NCI-H82 treated with DMSO at 0.1 percent for 48 hours (cell line): ENCODE results near the gene TMEM38B.
A peak's percentile ranks its signal among the peaks of the same experiment; 100 is the strongest.
"Not testable (repeated sequence)": the region's sequence is repeated elsewhere in the genome, so short reads cannot be mapped to it uniquely, and the experiment has no call there.

Experiments used
- DNase-seq: peaks from one replicate; lab custom pipeline; 2025; ENCODE audit not compliant: unreplicated experiment; lab: John Stamatoyannopoulos, UW

TMEM38B gene

GRCh38 chr9:105681313-105681712, 13.0 kb upstream of the TMEM38B start:
- DNase-seq: no peak

GRCh38 chr9:105681724-105682123, 12.6 kb upstream of the TMEM38B start:
- DNase-seq: no peak

GRCh38 chr9:105683688-105684275, 10.6 kb upstream of the TMEM38B start:
- DNase-seq: peak; percentile 42

- DNase-seq: no peak
These were observed 7.4 kb upstream of the TMEM38B start for GRCh38 chr9:105686936-105687335.

- DNase-seq: no peak
These were observed 3.6 kb upstream of the TMEM38B start for GRCh38 chr9:105690742-105691141.

GRCh38 chr9:105693435-105694189, 729 bp upstream of the TMEM38B start:
- peak; percentile 31 for DNase-seq

GRCh38 chr9:105694848-105695581, 674 bp downstream of the TMEM38B start:
- peak; percentile 34 for DNase-seq

DNA sequence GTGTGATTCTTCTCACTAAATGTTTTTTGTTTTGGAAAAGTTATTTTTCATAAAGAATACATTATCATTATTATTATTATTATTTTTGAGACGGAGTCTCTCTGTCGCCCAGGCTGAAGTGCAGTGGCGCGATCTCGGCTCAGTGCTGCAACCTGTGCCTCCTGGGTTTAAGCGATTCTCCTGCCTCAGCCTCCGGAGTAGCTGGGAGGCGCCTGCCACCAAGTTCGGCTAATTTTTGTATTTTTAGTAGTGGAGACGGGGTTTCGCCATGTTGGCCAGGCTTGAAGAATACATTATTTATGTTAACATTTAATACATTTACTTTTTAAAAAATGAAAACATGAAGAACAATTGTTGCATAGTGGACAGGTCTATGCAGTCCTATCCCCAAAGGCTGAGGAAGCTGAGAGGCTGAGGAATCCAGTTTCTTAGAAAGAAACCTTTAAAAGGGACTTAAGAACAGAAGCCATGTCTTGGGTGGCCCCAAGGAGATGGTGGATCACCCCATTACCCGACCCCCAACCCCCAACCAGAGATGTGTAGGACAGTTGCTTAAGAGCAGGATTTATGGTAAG, 2.0 kb downstream of the TMEM38B start:
- DNase-seq: no peak

DNA sequence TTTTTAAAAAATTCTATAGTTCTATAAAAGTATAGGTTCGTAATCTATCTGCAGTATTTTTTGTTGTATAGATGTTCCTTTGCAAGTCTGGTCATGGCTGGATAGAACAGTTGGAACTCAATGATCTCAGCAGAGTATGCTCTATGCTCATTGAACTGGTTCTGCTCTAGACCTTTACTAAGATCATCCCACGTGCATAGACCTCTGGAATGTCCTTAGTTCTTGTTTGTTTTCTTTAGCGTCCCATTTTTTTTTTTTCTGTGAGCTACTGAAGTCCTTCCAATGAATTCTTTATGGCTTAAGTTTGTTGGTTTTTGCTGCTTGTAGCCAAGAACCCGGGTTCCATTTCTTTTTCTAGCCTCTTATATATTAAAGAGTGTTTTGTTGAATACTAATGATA, 3.5 kb downstream of the TMEM38B start:
- no peak for DNase-seq

DNA sequence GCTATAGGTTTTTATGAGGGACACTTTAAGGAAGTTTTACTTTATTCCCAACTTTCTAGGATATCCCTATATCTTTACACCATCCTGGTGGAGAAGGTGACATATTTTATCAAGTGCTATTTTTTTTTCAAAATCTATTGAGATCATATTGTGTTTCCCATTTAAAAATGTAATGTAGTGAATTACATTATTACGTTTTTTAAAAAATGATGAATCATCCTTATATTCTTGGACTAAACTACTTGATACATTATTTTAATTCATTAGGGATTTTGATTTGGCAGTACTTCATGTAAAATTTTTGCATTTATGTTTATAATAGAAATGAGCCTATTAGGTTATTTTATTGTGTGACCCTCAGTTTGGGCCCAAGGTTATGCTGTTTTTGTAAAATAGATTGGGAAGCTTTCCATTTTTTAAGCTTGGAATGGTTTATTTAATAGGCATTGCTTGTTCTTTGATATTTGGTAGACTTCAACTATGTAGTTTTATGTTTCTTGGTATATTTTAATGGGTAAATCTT, 4.1 kb downstream of the TMEM38B start:
- DNase-seq: no peak

GRCh38 chr9:105700668-105701067, 6.3 kb downstream of the TMEM38B start:
- no peak for DNase-seq

DNA sequence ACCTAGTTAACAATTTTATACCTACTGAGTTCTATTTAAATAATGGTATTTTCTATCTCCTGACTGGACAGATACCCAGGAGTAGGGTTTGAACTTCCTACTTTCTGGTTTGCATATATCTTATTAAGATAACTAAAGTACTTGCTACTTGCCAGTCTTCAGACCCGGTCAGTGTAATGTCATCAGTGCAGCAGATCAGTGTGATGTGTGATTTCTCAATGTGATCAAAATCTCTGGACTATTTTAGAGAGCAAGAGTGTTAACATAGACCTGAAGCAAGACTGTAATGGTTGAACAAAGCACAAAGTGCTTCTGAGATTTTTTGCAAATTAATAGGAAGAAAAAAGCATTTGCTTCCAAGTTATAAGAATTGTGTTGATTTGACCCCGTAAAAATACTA, 6.8 kb downstream of the TMEM38B start:
- DNase-seq: no peak

GRCh38 chr9:105702207-105702606, 7.9 kb downstream of the TMEM38B start:
- DNase-seq: no peak

DNA sequence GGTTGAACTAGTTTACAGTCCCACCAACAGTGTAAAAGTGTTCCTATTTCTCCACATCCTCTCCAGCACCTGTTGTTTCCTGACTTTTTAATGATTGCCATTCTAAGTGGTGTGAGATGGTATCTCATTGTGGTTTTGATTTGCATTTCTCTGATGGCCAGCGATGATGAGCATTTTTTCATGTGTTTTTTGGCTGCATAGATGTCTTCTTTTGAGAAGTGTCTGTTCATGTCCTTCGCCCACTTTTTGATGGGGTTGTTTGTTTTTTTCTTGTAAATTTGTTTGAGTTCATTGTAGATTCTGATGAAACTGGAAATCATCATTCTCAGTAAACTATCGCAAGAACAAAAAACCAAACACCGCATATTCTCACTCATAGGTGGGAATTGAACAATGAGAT, 9.3 kb downstream of the TMEM38B start:
- DNase-seq: not testable (repeated sequence)

DNA sequence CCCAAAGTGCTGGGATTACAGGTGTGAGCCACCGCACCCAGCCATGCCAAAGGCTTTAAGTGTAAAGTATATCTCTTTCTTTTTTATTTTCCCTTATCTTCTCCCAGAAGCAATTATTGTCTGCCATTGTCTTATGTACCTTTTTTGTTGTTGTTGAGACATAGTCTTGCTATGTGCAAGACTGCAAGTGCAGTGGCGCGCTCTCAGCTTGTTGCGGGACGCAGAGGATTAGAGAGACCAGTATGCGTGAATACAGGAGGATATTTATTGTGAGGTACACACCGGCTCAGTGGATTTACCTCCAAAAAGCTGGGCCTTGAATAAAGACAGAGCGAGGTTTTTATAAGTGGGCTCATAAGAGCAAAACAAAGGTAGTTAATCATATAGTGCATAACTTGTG, 11.8 kb downstream of the TMEM38B start:
- no peak for DNase-seq

GRCh38 chr9:105708405-105708804, 14.1 kb downstream of the TMEM38B start:
- DNase-seq: no peak

DNA sequence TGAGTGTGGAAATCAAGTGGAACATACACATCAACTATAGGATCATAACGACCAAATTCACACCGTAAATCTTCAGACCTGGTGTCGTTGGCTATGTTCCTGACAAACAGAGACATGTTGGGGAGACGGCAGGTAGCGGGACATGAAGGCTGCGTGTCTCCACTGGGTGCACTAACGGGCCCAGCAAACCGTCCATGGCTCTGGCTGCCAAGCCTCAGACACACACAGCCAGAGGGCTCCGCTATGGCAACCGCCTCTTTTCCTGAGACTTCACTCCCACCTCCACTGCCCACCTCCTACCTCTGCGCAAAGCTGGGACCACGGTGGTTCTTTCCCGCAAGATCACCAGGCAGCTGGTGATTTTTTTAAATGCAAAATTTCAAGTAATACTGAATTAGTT, 16.3 kb downstream of the TMEM38B start:
- no peak for DNase-seq

GRCh38 chr9:105711867-105712266, 17.5 kb downstream of the TMEM38B start:
- DNase-seq: no peak

DNA sequence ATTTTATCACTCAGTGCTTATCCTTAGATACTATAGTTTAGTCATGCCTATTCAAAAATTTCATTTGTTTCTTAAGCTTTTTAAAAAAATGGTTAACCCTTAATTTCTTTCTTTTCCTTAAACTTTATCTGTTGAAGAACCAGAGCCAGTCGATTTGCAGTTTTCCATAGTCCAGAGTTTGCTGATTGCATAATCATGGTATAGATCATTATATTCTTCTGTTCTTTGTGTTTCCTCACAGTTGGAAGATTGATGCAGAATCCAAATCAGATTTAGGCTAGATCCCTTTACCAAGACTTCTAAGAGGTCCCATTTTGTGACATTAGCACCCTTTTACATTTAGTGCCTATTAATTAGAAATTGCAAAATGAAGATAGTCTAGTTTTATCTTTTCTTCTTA, 18.0 kb downstream of the TMEM38B start:
- DNase-seq: no peak

DNA sequence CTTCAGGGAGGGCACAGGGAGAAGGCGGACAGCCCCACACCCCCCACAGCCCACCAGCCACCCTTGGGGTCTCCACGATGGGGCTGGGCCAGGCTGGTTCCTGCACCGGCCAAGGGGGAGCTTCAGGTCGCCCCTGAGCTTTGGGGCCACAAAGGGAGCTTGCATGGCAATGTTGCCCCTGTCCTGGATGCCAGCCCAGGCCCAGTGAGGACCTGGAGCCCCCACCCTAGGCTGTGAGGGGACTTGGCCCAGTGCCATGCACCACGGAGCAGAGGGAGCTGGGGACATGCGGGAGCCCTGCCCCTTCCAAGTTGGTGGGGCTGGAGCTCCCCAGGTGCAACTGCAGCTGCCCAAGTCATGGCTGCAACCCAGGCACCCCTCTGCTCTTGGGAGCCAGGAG, 18.4 kb downstream of the TMEM38B start:
- no peak for DNase-seq

DNA sequence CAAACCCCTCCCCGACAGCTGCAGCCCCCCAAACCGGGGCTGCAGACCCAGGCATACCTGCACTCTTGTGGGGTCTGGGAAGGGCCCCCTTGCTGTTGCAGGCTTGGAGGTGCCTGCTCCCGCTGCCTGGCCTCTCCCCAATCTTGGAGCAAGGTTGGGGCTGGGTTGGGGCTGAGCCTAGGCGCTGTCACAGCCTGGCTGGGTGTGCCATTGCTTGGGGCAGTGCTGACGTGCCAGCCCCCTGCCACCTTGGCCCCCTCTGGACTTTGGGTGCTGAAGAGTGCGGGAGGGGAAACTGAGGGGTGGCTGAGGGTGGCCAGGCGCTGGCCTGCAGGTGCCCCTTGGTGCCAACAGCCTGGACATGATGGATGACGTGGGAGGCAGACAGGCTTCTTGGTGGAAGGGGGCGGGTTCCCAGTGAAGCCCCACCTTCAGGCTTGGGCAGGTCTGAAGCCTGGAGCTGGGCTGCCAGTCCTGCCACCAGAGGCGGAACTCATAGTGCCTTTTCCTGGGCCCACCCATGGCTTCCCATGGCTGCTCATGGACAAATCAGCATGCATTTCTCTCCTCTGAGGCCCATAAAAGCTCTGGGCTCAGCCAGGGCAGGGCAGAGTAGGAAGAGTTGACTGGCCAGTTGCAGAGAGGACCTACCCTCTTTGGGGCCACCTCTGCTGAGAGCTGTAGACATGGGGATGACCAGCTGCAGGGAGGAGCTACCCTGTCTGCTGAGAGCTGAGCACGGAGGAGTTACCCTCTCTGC, 19.1 kb downstream of the TMEM38B start:
- DNase-seq: no peak
